H9 (cell line): Measurements from ENCODE around the gene NFE2. TPM values are rescaled to one million over a fixed set of nuclear protein-coding genes. Genes with fewer than 3 reads are reported as not detected.
A peak's percentile ranks its signal among the peaks of the same experiment; 100 is the strongest.

ENCODE experiments used
- DNase-seq: peaks from one replicate; pipeline ENCODE4 v3.0.0-alpha.2; 2017
- H2AFZ ChIP-seq: one replicate; pipeline ENCODE4 v1.6.1; 2013; ENCODE audit warnings: mild to moderate bottlenecking, low read length, control low read depth, moderate library complexity
- H2AK5ac ChIP-seq: 2 replicates; pipeline ENCODE4 v1.6.1; 2013; ENCODE audit warnings: low read length, control low read depth, mixed read lengths; ENCODE audit not compliant: insufficient read length
- H2BK120ac ChIP-seq: one replicate; pipeline ENCODE4 v1.6.1; 2013; ENCODE audit warnings: low read depth, mild to moderate bottlenecking, low read length, control low read depth, inconsistent platforms; ENCODE audit not compliant: poor library complexity, severe bottlenecking
- H2BK12ac ChIP-seq: 2 replicates; pipeline ENCODE4 v1.6.1; 2013; ENCODE audit warnings: low read length, control low read depth, mixed read lengths, low read depth; ENCODE audit not compliant: insufficient read length
- H2BK15ac ChIP-seq: 2 replicates; pipeline ENCODE4 v1.6.1; 2013; ENCODE audit warnings: low read depth, low read length, control low read depth
- H2BK20ac ChIP-seq: one replicate; pipeline ENCODE4 v1.6.1; 2013; ENCODE audit warnings: low read depth, mild to moderate bottlenecking, low read length, control low read depth, inconsistent platforms; ENCODE audit not compliant: poor library complexity, severe bottlenecking
- H2BK5ac ChIP-seq: 2 replicates; pipeline ENCODE4 v1.6.1; 2013; ENCODE audit warnings: low read length, control low read depth, mixed read lengths; ENCODE audit not compliant: insufficient read length
- H3K14ac ChIP-seq: 2 replicates; pipeline ENCODE4 v1.6.1; 2013; ENCODE audit warnings: low read length, control low read depth; ENCODE audit not compliant: insufficient read depth
- H3K18ac ChIP-seq: 2 replicates; pipeline ENCODE4 v1.6.1; 2013; ENCODE audit warnings: low read depth, mild to moderate bottlenecking, mixed read lengths, low read length, control low read depth; ENCODE audit not compliant: insufficient read length
- H3K23ac ChIP-seq: 2 replicates; pipeline ENCODE4 v1.6.1; 2013; ENCODE audit warnings: low read length, control low read depth, mixed read lengths, low read depth; ENCODE audit not compliant: insufficient read length
- H3K23me2 ChIP-seq: 2 replicates; pipeline ENCODE4 v1.6.1; 2013; ENCODE audit warnings: low read depth, mild to moderate bottlenecking, mixed read lengths, low read length, control low read depth; ENCODE audit not compliant: insufficient read length, poor library complexity, severe bottlenecking
- H3K27ac ChIP-seq: 2 replicates; pipeline ENCODE4 v1.5.1; 2013; ENCODE audit warnings: low read length, control low read depth, mixed read lengths, low read depth; ENCODE audit not compliant: insufficient read length
- H3K27me3 ChIP-seq: 2 replicates; pipeline ENCODE4 v1.6.1; 2013; ENCODE audit warnings: low read length, control low read depth, inconsistent platforms; ENCODE audit not compliant: insufficient read depth
- H3K4ac ChIP-seq: 2 replicates; pipeline ENCODE4 v1.6.1; 2013; ENCODE audit warnings: low read depth, mild to moderate bottlenecking, control low read depth, inconsistent platforms, low read length, moderate library complexity
- H3K4me1 ChIP-seq: 2 replicates; pipeline ENCODE4 v1.6.1; 2013; ENCODE audit warnings: low read length, control low read depth, inconsistent platforms; ENCODE audit not compliant: insufficient read depth
- H3K4me2 ChIP-seq: 2 replicates; pipeline ENCODE4 v1.6.1; 2013; ENCODE audit warnings: low read length, control low read depth, mixed read lengths; ENCODE audit not compliant: insufficient read length, insufficient read depth
- H3K56ac ChIP-seq: 2 replicates; pipeline ENCODE4 v1.6.1; 2013; ENCODE audit warnings: low read depth, mild to moderate bottlenecking, mixed read lengths, low read length, control low read depth; ENCODE audit not compliant: insufficient read length
- H3K79me1 ChIP-seq: 2 replicates; pipeline ENCODE4 v1.6.1; 2013; ENCODE audit warnings: low read depth, mild to moderate bottlenecking, moderate library complexity, low read length, control low read depth, inconsistent platforms; ENCODE audit not compliant: insufficient read depth, poor library complexity, severe bottlenecking
- H3K79me2 ChIP-seq: 2 replicates; pipeline ENCODE4 v1.6.1; 2013; ENCODE audit warnings: low read length, control low read depth, inconsistent platforms; ENCODE audit not compliant: insufficient read depth
- H3K9ac ChIP-seq: 2 replicates; pipeline ENCODE4 v1.6.1; 2013; ENCODE audit warnings: low read length, control low read depth, mixed read lengths; ENCODE audit not compliant: insufficient read length; ENCODE audit errors: extremely low read depth
- H3K9me3 ChIP-seq: one replicate; pipeline ENCODE4 v1.6.1; 2013; ENCODE audit warnings: low read depth, low read length, inconsistent platforms; ENCODE audit not compliant: control insufficient read depth
- H3T11ph ChIP-seq: one replicate; pipeline ENCODE4 v1.6.1; 2013; ENCODE audit warnings: mild to moderate bottlenecking, low read length, control low read depth, inconsistent platforms
- H4K20me1 ChIP-seq: one replicate; pipeline ENCODE4 v1.6.1; 2013; ENCODE audit not compliant: control insufficient read depth, insufficient read length, insufficient read depth
- H4K5ac ChIP-seq: 2 replicates; pipeline ENCODE4 v1.6.1; 2013; ENCODE audit warnings: low read depth, mild to moderate bottlenecking, mixed read lengths, low read length, control low read depth; ENCODE audit not compliant: insufficient read length
- H4K8ac ChIP-seq: replicated peaks from 2 replicates; pipeline ENCODE4 v1.6.1; 2013; ENCODE audit warnings: low read length, control low read depth, mixed read lengths, low read depth; ENCODE audit not compliant: insufficient read length
- H4K91ac ChIP-seq: 2 replicates; pipeline ENCODE4 v1.6.1; 2013; ENCODE audit warnings: low read depth, mild to moderate bottlenecking, moderate library complexity, mixed read lengths, low read length, control low read depth; ENCODE audit not compliant: insufficient read length
- H3K27ac Mint-ChIP-seq, 3 experiments: 2 replicates in 2 of 3; 3 replicates in 1 of 3; pipeline ENCODE4 v1.8.0; 2020 to 2021; ENCODE audit warnings: mixed read lengths in 3 of 3, mild to moderate bottlenecking in 1 of 3, moderate library complexity in 1 of 3
- H3K27me3 Mint-ChIP-seq: 2 replicates; pipeline ENCODE4 v1.8.0; 2021; ENCODE audit warnings: low read depth, mild to moderate bottlenecking, moderate library complexity, mixed read lengths
- H3K36me3 Mint-ChIP-seq, 3 experiments: 2 replicates in 2 of 3; 3 replicates in 1 of 3; pipeline ENCODE4 v1.8.0; 2020 to 2021; ENCODE audit warnings: low read depth in 3 of 3, mixed read lengths in 3 of 3; ENCODE audit not compliant: insufficient read depth in 1 of 3
- H3K4me1 Mint-ChIP-seq, 2 experiments: 2 replicates each; pipeline ENCODE4 v1.8.0; 2020; ENCODE audit warnings: mixed read lengths in 2 of 2
- H3K4me3 Mint-ChIP-seq, 2 experiments: 2 replicates in 1 of 2; 3 replicates in 1 of 2; pipeline ENCODE4 v1.8.0; 2020 to 2021; ENCODE audit warnings: mild to moderate bottlenecking in 2 of 2, mixed read lengths in 2 of 2, moderate library complexity in 1 of 2
- H3K9me3 Mint-ChIP-seq, 2 experiments: 2 replicates in 1 of 2; 3 replicates in 1 of 2; pipeline ENCODE4 v1.8.0; 2020; ENCODE audit warnings: mild to moderate bottlenecking in 2 of 2, mixed read lengths in 2 of 2, moderate library complexity in 1 of 2
- WGBS: extraction: QIAGEN DNeasy Blood & Tissue Kit; methylation state at CpG from one replicate; pipeline ENCODE4 v1.1.7; 2013; ENCODE audit warnings: missing lambda C conversion rate, low lambda C conversion rate, mixed read lengths; ENCODE audit not compliant: insufficient read length; ENCODE audit errors: extremely low coverage; 5-methylcytosine and 5-hydroxymethylcytosine counted together
- total RNA-seq: library from RNA; stranded (reverse); gene quantifications from 2 replicates; pipeline ENCODE4 v1.2.1, GENCODE V29; 2021
- TF ChIP-seq, protein P1 (sequence below): fragments of 200-600 bp; sonication (generic); conservative IDR thresholded peaks from 3 replicates; pipeline ENCODE4 v1.8.0; 2021; ENCODE audit warnings: antibody characterized with exemption, mild to moderate bottlenecking

Gene NFE2
- total RNA-seq, 1 experiment from 2014 or later, result 1.2 TPM

DNA sequence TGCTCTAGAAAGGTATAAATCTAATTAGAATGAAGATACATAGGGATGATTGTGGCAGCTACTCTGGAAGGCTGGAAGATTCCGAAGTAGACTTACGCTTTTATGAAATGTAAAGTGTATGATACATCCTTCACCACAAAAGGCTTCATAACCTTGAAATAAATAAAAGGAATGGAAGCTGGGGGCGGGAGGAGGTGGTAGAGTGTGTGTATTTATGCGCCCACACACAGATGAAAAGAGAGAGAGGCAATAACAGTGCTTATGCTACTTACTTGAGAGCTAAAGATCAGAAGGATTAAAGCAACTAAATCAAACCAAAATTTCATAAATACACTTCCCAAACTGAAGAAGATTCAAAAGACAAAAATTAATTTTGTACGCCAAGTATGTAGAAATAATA, 51.3 kb downstream of the NFE2 start:
- H3K79me1 ChIP-seq, result no peaks in the 10 kb centered on the region
- H2BK20ac ChIP-seq, result no peak overlapping the region
- no peak overlapping the region for H3K56ac ChIP-seq
- H3K9ac ChIP-seq, result no peak overlapping the region
- no peak overlapping the region for H2BK120ac ChIP-seq
- no peaks in the 10 kb centered on the region for H3K79me2 ChIP-seq
- no peaks in the 10 kb centered on the region for H3K4me1 ChIP-seq
- H2AK5ac ChIP-seq, result no peak overlapping the region
- no peak for DNase-seq
- Mint-ChIP-seq H3K9me3 (no peaks in the 10 kb centered on the region), H3K4me1 (no peaks in the 10 kb centered on the region), H3K4me3 (no peak overlapping the region), H3K36me3 (peaks cover 48 to 80% (median 79%) of the 10 kb centered on the region in 3 experiments; a peak in 6 of 7 replicates), H3K27ac (peak overlapping the region in 1 of 3 experiments; percentile 41; a peak in 1 of 7 replicates), H3K27me3 (no peaks in the 10 kb centered on the region)
- no peak overlapping the region for H2BK15ac ChIP-seq
- H4K5ac ChIP-seq, result no peak overlapping the region
- H3K18ac ChIP-seq, result no peak overlapping the region
- H3K9me3 ChIP-seq, result no peaks in the 10 kb centered on the region
- H3T11ph ChIP-seq, result no peak overlapping the region
- H3K27me3 ChIP-seq, result no peaks in the 10 kb centered on the region
- no peak overlapping the region for H2BK5ac ChIP-seq
- H3K27ac ChIP-seq, result no peak overlapping the region
- WGBS, result no CpG with 5 or more reads among the region's 5 CpGs
- no peak overlapping the region for H2AFZ ChIP-seq
- H3K4me2 ChIP-seq, result no peak overlapping the region
- no peak overlapping the region for H3K14ac ChIP-seq
- H4K8ac ChIP-seq, result no peak overlapping the region
- H4K20me1 ChIP-seq, result no peaks in the 10 kb centered on the region
- no peak overlapping the region for H4K91ac ChIP-seq
- no peak overlapping the region for H2BK12ac ChIP-seq
- H3K4ac ChIP-seq, result no peak overlapping the region
- no peaks in the 10 kb centered on the region for H3K23me2 ChIP-seq
- TF ChIP-seq, protein P1, sequence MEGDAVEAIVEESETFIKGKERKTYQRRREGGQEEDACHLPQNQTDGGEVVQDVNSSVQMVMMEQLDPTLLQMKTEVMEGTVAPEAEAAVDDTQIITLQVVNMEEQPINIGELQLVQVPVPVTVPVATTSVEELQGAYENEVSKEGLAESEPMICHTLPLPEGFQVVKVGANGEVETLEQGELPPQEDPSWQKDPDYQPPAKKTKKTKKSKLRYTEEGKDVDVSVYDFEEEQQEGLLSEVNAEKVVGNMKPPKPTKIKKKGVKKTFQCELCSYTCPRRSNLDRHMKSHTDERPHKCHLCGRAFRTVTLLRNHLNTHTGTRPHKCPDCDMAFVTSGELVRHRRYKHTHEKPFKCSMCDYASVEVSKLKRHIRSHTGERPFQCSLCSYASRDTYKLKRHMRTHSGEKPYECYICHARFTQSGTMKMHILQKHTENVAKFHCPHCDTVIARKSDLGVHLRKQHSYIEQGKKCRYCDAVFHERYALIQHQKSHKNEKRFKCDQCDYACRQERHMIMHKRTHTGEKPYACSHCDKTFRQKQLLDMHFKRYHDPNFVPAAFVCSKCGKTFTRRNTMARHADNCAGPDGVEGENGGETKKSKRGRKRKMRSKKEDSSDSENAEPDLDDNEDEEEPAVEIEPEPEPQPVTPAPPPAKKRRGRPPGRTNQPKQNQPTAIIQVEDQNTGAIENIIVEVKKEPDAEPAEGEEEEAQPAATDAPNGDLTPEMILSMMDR, result no peak
- H3K23ac ChIP-seq, result no peak overlapping the region
